Skin epidermis (tissue), 12 donors: ENCODE results near the gene TBRG4.

Experiments
- H3K27ac ChIP-seq, 21 experiments: fragments of 200-600 bp; sonication (generic) in 11 of 21; one replicate each; pipeline ENCODE4 v1.5.0; 2020; ENCODE audit warnings: mild to moderate bottlenecking in 3 of 21, inconsistent platforms in 2 of 21, moderate library complexity in 2 of 21
- H3K4me3 ChIP-seq, 7 experiments: fragments of 200-600 bp; sonication (generic) in 2 of 7; one replicate each; pipeline ENCODE4 v1.5.0; 2020; ENCODE audit warnings: inconsistent platforms in 2 of 7, mild to moderate bottlenecking in 2 of 7, moderate library complexity in 1 of 7

Gene TBRG4

GRCh38 chr7:45099891-45100760, 11.4 kb downstream of the TBRG4 start:
- Histone ChIP-seq H3K4me3 (no peak overlapping the region), H3K27ac (peak overlapping the region in 1 of 21 experiments; percentile 42)

- peak overlapping the region in 1 of 21 experiments; percentile 42 for H3K27ac ChIP-seq
- no peak overlapping the region for H3K4me3 ChIP-seq
Observed at GRCh38 chr7:45098983-45099839, 12.3 kb downstream of the TBRG4 start.

DNA sequence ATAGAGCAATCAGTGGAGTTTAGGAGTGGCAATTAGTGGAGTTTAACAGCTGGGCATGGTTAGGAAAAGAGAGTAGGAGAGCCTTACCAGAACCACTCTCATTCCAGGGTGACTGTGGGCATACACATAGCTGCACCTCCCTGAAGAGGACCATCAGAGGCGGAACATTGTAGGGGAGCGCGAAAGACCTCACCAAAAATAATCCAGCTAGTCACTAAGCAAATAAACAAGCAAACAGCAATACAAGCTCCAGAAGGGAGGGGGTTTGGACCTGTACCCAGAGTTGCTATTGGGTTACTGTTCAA, 18.6 kb downstream of the TBRG4 start:
- Histone ChIP-seq H3K27ac (no peak overlapping the region), H3K4me3 (no peak overlapping the region)

GRCh38 chr7:45092100-45092930, 19.2 kb downstream of the TBRG4 start:
- Histone ChIP-seq H3K4me3 (no peak overlapping the region), H3K27ac (no peak overlapping the region)

DNA sequence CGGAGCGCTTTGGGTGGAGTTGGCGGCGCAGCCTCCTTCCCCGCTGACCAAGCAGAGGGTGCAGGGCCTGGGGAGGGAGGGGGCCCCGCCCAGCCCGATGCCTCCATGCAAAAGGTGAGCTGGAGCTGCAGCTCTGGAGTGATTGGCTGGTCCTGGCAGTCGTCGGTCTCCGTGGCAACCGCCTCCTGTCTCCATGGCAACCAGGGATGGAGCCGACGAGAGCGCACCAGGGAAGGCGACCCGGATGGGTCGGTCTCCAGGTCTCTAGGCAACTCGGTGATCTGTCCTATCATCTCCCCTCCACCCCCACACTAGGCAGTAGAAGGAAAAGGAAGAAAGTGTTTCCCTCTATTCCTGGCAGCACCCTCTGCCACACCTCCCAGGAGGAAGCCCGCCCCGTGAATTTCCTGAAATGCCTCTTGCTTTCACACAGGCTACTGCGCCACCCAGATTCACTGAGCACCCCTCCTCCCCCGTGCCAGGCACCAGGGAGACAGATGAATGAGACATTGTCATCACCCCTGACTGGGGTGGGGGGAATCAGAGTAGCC, 22.1 kb downstream of the TBRG4 start:
- H3K4me3 ChIP-seq: peak overlapping the region; percentile 31 to 49 (median 42)
- H3K27ac ChIP-seq: peak overlapping the region in 4 of 21 experiments; percentile 5 to 76 (median 44)

DNA sequence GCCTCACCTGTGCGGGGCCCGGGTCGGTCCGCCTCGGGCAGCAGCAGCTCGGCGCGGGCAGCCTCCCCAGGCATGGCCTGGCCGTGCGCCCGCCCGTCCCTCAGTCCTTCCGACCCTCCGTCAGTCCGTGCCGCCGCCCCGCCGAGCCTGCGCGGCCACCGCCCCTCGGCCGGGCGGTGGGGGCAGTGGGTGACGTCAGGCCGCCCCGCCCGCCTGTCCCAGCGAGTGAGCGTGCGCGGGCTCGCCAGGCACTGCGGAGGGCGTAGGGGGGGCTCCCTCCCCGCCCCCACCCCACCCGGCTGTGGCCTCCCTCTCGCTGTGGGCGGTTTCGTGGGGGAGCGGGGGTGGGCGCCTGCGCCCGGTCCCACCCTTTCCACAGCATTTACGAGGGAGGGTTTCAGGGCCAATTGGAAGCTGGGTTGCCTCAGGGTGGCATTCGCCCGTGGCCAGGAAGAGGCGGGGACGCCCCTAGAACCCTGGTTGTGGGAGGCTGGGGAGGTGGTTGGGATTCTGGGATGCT, 22.6 kb downstream of the TBRG4 start, which contains the start of gene NACAD:
Gene NACAD, minus strand, starts transcription at position 149 of the 520 bp plus-strand sequence. Its CDS starts 75 bp downstream, at position 74.
- Histone ChIP-seq H3K27ac (peak within 1 kb of the TSS in 10 of 21 experiments; percentile 5 to 76 (median 58)), H3K4me3 (peak within 1 kb of the TSS; percentile 31 to 49 (median 42))

GRCh38 chr7:45088146-45088701, 23.3 kb downstream of the TBRG4 start:
- peak overlapping the region in 10 of 21 experiments; percentile 5 to 76 (median 58) for H3K27ac ChIP-seq
- peak overlapping the region; percentile 31 to 49 (median 42) for H3K4me3 ChIP-seq

- Histone ChIP-seq H3K27ac (peak overlapping the region in 2 of 21 experiments; percentile 56 to 76), H3K4me3 (no peak overlapping the region)
Observed at GRCh38 chr7:45087301-45088145, 24.0 kb downstream of the TBRG4 start.

DNA sequence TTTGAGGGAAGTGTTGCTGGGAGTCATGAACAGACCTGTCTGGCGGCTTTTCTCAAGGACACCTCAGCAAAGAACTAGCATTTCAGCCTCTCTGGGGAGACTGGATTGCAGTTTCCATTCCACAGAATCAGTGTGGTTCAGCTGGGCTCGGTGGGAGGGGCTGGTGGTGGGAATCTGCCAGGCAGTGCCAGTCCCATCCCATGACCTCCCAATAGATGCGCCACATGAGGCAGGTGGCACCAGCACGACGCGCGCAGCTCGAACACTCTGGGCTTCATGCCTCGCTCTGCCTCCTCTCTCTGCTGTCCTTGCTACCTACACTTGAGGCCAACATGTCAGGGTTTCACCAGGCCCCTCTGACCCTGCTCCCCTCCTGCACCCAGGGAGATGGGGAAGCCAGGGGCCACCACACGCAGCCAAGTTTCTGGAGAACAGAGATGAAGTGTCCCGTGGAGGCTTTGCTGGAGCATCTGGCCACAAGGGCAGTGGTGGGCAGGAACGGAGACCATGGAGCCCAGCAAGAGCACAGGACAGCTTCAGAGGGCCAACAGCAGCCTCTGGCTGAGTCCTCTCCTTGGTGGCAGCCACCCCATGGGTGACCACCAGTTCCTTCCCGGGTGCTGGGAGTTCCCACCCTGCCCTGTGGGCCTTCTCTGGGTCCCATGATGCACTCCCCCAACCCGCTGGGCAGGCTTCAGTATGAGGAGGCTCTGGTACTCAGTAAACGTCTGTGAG, 25.0 kb downstream of the TBRG4 start:
- Histone ChIP-seq H3K4me3 (no peak overlapping the region), H3K27ac (no peak overlapping the region)

DNA sequence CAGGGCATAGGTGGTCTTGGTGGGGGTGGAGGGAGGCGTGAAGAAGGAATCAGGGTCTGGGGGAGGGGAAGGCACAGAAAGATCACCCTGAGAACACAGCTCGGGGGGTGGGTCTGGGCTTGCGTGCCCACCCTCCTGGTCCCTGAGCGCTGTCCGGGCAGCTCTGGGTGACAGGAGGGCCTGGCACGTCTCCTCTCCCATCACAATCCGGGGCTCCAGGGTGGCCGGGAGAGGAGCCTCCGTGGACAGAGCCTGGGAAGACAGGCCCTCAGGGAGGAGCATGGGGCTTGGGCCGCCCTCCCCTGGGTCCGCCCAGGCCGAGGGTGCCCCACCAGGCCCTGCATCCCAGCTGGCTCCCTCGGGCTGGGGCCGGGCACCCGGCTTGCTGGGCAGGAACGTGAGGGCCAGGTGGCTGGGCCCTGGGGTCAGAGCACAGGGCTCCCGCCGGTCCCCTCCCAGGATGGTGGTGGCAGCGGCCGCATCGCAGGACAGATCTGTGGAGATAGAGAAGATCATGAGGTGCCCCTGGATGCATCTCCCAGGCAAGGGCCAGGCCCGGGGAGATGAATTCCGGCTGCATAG, 25.8 kb downstream of the TBRG4 start:
- H3K27ac ChIP-seq: no peak overlapping the region

GRCh38 chr7:45084901-45085618, 26.4 kb downstream of the TBRG4 start:
- H3K27ac ChIP-seq: no peak overlapping the region
- no peak overlapping the region for H3K4me3 ChIP-seq

More for the DNA sequence above, 25.8 kb downstream of the TBRG4 start:
- H3K4me3 ChIP-seq: no peak overlapping the region

GRCh38 chr7:45084336-45084735, 27.2 kb downstream of the TBRG4 start:
- Histone ChIP-seq H3K27ac (no peak overlapping the region), H3K4me3 (no peak overlapping the region)

GRCh38 chr7:45082831-45083331, 28.6 kb downstream of the TBRG4 start:
- Histone ChIP-seq H3K4me3 (no peak overlapping the region), H3K27ac (no peak overlapping the region)

DNA sequence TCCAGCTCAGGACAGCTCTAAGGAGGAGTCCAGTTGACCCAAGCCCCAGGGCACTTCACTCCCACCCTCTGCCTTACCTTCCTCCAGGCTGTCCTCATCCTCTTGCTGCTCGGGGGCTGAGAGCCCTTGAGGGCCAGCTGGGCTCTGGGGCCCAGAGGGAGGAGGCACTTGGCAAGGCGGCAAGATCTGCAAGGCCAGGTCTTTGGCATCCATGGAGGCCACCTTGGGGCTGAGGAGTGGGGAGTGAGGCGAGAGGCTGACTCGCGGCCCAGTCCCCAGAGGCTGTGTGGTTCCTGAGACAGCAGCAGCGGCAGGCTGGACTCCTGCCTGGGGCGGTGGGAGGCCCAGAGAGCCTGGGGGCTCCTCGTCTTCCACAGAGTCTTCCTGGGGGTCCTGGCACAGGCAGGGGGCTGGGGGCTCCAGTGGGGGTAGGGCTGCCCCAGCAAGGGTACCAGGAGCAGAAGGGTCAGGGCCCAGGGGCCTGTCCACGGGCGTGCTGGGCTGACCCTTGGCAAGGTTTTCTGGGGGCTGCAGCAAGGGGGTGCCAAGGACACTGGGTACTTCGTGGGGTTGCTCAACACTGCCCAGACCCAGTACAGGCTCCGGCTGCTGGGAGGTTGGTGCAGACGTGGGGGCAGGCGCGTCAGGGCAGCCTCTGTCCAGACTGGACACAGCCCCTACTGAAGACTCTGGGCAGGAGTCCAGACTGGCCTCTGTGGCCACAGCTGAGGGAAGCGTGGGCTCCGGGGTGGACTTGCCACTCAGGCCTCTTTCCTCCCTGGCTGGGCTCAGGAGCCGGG, 29.3 kb downstream of the TBRG4 start:
- Histone ChIP-seq H3K27ac (no peak overlapping the region), H3K4me3 (no peak overlapping the region)

- Histone ChIP-seq H3K4me3 (no peak overlapping the region), H3K27ac (no peak overlapping the region)
Observed at GRCh38 chr7:45081670-45081974, 29.9 kb downstream of the TBRG4 start.
